ENCODE results near the gene MAN2C1.

Gene MAN2C1

DNA sequence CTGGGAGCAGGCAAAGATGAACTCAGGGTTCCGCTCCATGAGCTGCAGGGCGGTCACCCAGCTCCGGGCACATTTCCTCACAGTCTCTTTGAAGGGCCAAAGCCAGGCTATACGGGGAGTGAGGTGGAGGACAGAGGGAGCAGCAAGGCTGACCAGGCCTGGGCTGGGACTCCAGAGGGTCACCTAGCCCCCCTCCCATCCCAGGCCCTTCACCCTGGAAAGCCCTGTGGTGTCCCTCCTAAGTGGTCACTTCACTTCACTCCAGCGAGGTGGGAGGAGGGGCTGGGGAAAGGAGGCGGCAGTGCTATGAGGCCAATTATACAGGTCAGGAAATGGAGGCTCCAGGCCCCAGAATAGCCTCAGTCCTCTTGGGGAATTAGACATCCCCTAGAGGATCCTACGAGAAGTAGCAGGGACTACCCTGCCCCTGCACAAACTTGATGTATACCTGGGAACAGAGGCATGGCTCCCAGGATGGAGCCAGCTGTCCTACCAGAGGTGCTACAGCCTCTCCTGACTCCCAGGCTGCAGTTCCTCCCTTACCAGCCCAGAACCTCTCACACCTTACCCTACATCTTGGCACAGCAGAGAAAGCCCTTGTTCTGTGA lies 5.7 kb downstream of the MAN2C1 start:
- no peak overlapping the region for H3K4me3 ChIP-seq (ENCODE audit: low read depth, low read length)
- in situ Hi-C loops (cut with HindIII; ENCODE audit: low sequenced_read_pairs) = no loop called here
- no peak for DNase-seq (ENCODE audit: low read depth, low spot score)
- no peak for TF ChIP-seq CTCF (IDR thresholded peaks at IDR 0.05; ENCODE audit: low read depth, low read length)

- TF ChIP-seq CTCF (IDR thresholded peaks at IDR 0.05; ENCODE audit: low read depth, low read length) = no peak
- DNase-seq (ENCODE audit: low read depth, low spot score) = no peak
- in situ Hi-C loops (cut with HindIII; ENCODE audit: low sequenced_read_pairs) = no loop called here
- H3K4me3 ChIP-seq (ENCODE audit: low read depth, low read length) = no peak overlapping the region
Measured at GRCh38 chr15:75361989-75362641, 6.3 kb downstream of the MAN2C1 start.

- TF ChIP-seq CTCF (IDR thresholded peaks at IDR 0.05; ENCODE audit: low read depth, low read length) = no peak
- no peak overlapping the region for H3K4me3 ChIP-seq (ENCODE audit: low read depth, low read length)
- no peak for DNase-seq (ENCODE audit: low read depth, low spot score)
- in situ Hi-C loops (cut with HindIII; ENCODE audit: low sequenced_read_pairs) = no loop called here
Measured at GRCh38 chr15:75361361-75361988, 6.9 kb downstream of the MAN2C1 start.

GRCh38 chr15:75360856-75361255 lies 7.6 kb downstream of the MAN2C1 start:
- H3K4me3 ChIP-seq (ENCODE audit: low read depth, low read length) = no peak overlapping the region
- DNase-seq (ENCODE audit: low read depth, low spot score) = no peak
- no peak for TF ChIP-seq CTCF (IDR thresholded peaks at IDR 0.05; ENCODE audit: low read depth, low read length)
- in situ Hi-C loops (cut with HindIII; ENCODE audit: low sequenced_read_pairs) = no loop called here

DNA sequence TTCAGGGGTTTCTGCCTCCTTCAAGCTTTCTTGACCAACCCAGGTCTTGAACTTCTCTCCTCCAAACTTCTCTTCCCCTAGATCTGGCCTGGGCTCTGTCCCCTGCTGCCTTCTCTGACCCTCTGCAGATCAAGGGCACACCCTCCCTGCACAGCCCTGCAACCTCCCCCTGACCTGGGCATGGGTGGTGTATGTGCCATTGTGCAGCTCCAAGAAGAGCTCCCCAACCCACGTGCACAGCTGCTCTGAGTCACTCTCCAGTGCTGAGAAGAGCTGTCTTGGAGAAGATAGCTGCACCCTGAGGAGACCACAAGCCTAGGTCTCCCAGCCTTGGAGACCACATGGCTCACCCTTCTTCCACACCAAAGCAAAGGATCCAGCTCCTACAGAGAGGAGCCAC lies 8.0 kb downstream of the MAN2C1 start:
- TF ChIP-seq CTCF (IDR thresholded peaks at IDR 0.05; ENCODE audit: low read depth, low read length) = no peak
- in situ Hi-C loops (cut with HindIII; ENCODE audit: low sequenced_read_pairs) = no loop called here
- no peak overlapping the region for H3K4me3 ChIP-seq (ENCODE audit: low read depth, low read length)
- DNase-seq (ENCODE audit: low read depth, low spot score) = no peak

- DNase-seq (ENCODE audit: low read depth, low spot score) = no peak
- no peak for TF ChIP-seq CTCF (IDR thresholded peaks at IDR 0.05; ENCODE audit: low read depth, low read length)
- H3K4me3 ChIP-seq (ENCODE audit: low read depth, low read length) = no peak overlapping the region
- in situ Hi-C loops (cut with HindIII; ENCODE audit: low sequenced_read_pairs) = no loop called here
Measured at GRCh38 chr15:75359537-75360250, 8.7 kb downstream of the MAN2C1 start.

Data from astrocyte of the spinal cord (primary cell).